NCI-H460 (cell line): Measurements from ENCODE around the gene EEFSEC. TPM values are rescaled to one million over a fixed set of nuclear protein-coding genes. Genes with fewer than 3 reads are reported as not detected.

ENCODE experiments used
- DNase-seq: peaks from one replicate; pipeline ENCODE4 v3.0.0-alpha.2; 2016; ENCODE audit warnings: low read depth; ENCODE audit errors: extremely low read depth
- small RNA-seq, 2 experiments: library from RNA; depleted of rRNA; stranded (forward); fragments of <200 nt; gene quantifications; one replicate each; pipeline ENCODE3, GENCODE V24; 2014
- total RNA-seq: library from RNA; depleted of rRNA; stranded (reverse); fragments of >200 nt; shearing (Covaris generic); gene quantifications from 2 replicates; pipeline ENCODE4 v1.2.3, GENCODE V29; 2014; rRNA removed

Gene EEFSEC
- total RNA-seq, 1 experiment from 2014 or later = 6.2 TPM

GRCh38 chr3:128455786-128456748 lies 302.8 kb downstream of the EEFSEC start:
- DNase-seq = no peak

GRCh38 chr3:128456776-128457715 lies 303.8 kb downstream of the EEFSEC start:
- no peak for DNase-seq

DNA sequence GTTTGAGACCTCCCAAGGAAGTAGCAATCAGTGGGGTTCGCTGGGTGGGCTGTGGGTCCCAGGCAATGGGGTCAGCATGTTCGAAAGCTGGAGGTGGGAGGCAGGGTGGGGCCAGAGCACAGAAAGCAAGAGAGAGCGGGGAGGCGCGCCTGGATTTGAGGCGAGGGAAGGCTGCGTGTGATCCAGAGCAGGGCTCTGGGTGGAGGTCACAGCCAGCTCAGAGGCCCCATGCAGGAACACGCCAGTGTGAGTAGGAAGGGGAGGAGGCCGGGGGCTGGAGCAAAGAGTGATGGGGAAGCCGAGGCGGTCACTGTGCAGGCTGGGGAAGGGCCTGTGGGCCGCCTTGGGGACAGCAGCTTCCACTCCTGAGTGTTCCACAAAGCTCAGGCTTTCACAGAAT lies 304.7 kb downstream of the EEFSEC start:
- DNase-seq = no peak

Small RNA genes within 50 kb of the gene (small RNA-seq; reads per million reads assigned to genes)
- gene RNU6-823P = 0 reads per million in 2 experiments

Other genes with a start within 250 kb of the EEFSEC start
- gene KBTBD12, start 238.2 kb upstream of the EEFSEC start, total RNA-seq = not detected in 2 replicates
- 133 and 136 TPM in 2 replicates for gene SEC61A1, start 101.0 kb upstream of the EEFSEC start, total RNA-seq
- 225 and 238 TPM in 2 replicates for gene RUVBL1, start 29.7 kb upstream of the EEFSEC start, total RNA-seq